ELR (cell line): Measurements from ENCODE around the gene MED15.
A peak's percentile ranks its signal among the peaks of the same experiment; 100 is the strongest.
"Not testable (repeated sequence)": the region's sequence is repeated elsewhere in the genome, so short reads cannot be mapped to it uniquely, and the experiment has no call there.

ENCODE experiments used
- DNase-seq: peaks from one replicate; pipeline ENCODE4 v3.0.0-alpha.2; 2015; ENCODE audit warnings: low read depth

The MED15 gene

GRCh38 chr22:20484948-20485683 lies 22.3 kb upstream of the MED15 start:
- DNase-seq: no peak

GRCh38 chr22:20486229-20486628 lies 21.2 kb upstream of the MED15 start:
- DNase-seq: no peak

GRCh38 chr22:20487715-20488114 lies 19.7 kb upstream of the MED15 start:
- DNase-seq: no peak

- DNase-seq: no peak
These were observed 18.5 kb upstream of the MED15 start for GRCh38 chr22:20488946-20489345.

- no peak for DNase-seq
These were observed 17.0 kb upstream of the MED15 start for GRCh38 chr22:20490183-20490940.

GRCh38 chr22:20490941-20491307 lies 16.5 kb upstream of the MED15 start:
- DNase-seq: no peak

GRCh38 chr22:20491346-20491745 lies 16.1 kb upstream of the MED15 start:
- no peak for DNase-seq

- DNase-seq: peak; percentile 57
These were observed 12.2 kb upstream of the MED15 start, which contains the start of gene KLHL22 for GRCh38 chr22:20494978-20495860. Gene KLHL22, minus strand, starts transcription at chr22:20495795. Its CDS starts 6,584 bp downstream, at chr22:20489211.

- DNase-seq: peak; percentile 93
These were observed 11.3 kb upstream of the MED15 start for GRCh38 chr22:20495861-20496681.

GRCh38 chr22:20497426-20497825 lies 10.0 kb upstream of the MED15 start:
- no peak for DNase-seq

GRCh38 chr22:20498913-20499312 lies 8.5 kb upstream of the MED15 start:
- DNase-seq: no peak

GRCh38 chr22:20499769-20500168 lies 7.6 kb upstream of the MED15 start:
- no peak for DNase-seq

- DNase-seq: peak; percentile 35
These were observed 3.6 kb upstream of the MED15 start for GRCh38 chr22:20503816-20504215.

- DNase-seq: peak; percentile 91
These were observed 3.0 kb upstream of the MED15 start for GRCh38 chr22:20504293-20504922.

- DNase-seq: no peak
These were observed 712 bp upstream of the MED15 start for GRCh38 chr22:20506543-20507252.

- not testable (repeated sequence) for DNase-seq
These were observed 801 bp downstream of the MED15 start for GRCh38 chr22:20508067-20508755.

GRCh38 chr22:20508815-20509271 lies 1.4 kb downstream of the MED15 start:
- peak; percentile 48 for DNase-seq

GRCh38 chr22:20509344-20510047 lies 2.1 kb downstream of the MED15 start:
- peak; percentile 96 for DNase-seq
